Retina (tissue), 1 donor: ENCODE measurements around the gene CARD14.
"Not testable (repeated sequence)": the region's sequence is repeated elsewhere in the genome, so short reads cannot be mapped to it uniquely, and the experiment has no call there.

Source experiments
- DNase-seq: peaks from one replicate; pipeline ENCODE4 v3.0.0-alpha.2; 2016

CARD14 gene

GRCh38 chr17:80151333-80151732 lies 18.5 kb upstream of the CARD14 start:
- no peak for DNase-seq

- DNase-seq: no peak
Observed at GRCh38 chr17:80152081-80152702, 17.6 kb upstream of the CARD14 start.

GRCh38 chr17:80153004-80153403 lies 16.8 kb upstream of the CARD14 start:
- DNase-seq: no peak

- no peak for DNase-seq
Observed at GRCh38 chr17:80154166-80154565, 15.7 kb upstream of the CARD14 start.

GRCh38 chr17:80155600-80155999 lies 14.2 kb upstream of the CARD14 start:
- not testable (repeated sequence) for DNase-seq

GRCh38 chr17:80158846-80159245 lies 11.0 kb upstream of the CARD14 start:
- DNase-seq: no peak

GRCh38 chr17:80160536-80160935 lies 9.3 kb upstream of the CARD14 start:
- DNase-seq: no peak

GRCh38 chr17:80163336-80163735 lies 6.5 kb upstream of the CARD14 start:
- DNase-seq: no peak

- no peak for DNase-seq
Observed at GRCh38 chr17:80164185-80164584, 5.6 kb upstream of the CARD14 start.

GRCh38 chr17:80166446-80166845 lies 3.4 kb upstream of the CARD14 start:
- DNase-seq: no peak

GRCh38 chr17:80168371-80168770 lies 1.5 kb upstream of the CARD14 start:
- DNase-seq: no peak

- DNase-seq: no peak
Observed at GRCh38 chr17:80169107-80169506, 723 bp upstream of the CARD14 start.

GRCh38 chr17:80171681-80172080 lies 1.9 kb downstream of the CARD14 start:
- DNase-seq: no peak

- no peak for DNase-seq
Observed at GRCh38 chr17:80173126-80173525, 3.3 kb downstream of the CARD14 start.

GRCh38 chr17:80173916-80174315 lies 4.1 kb downstream of the CARD14 start:
- no peak for DNase-seq

GRCh38 chr17:80176757-80177156 lies 6.9 kb downstream of the CARD14 start:
- DNase-seq: no peak

GRCh38 chr17:80177986-80178595 lies 8.3 kb downstream of the CARD14 start:
- no peak for DNase-seq

GRCh38 chr17:80180192-80180591 lies 10.4 kb downstream of the CARD14 start:
- DNase-seq: no peak

GRCh38 chr17:80181431-80181830 lies 11.6 kb downstream of the CARD14 start:
- DNase-seq: no peak

GRCh38 chr17:80182118-80182844 lies 12.5 kb downstream of the CARD14 start:
- no peak for DNase-seq

- no peak for DNase-seq
Observed at GRCh38 chr17:80182845-80183223, 13.0 kb downstream of the CARD14 start.

- peak; percentile 53 for DNase-seq
Observed at GRCh38 chr17:80183581-80184422, 14.0 kb downstream of the CARD14 start.

- no peak for DNase-seq
Observed at GRCh38 chr17:80184423-80184714, 14.5 kb downstream of the CARD14 start.

- DNase-seq: no peak
Observed at GRCh38 chr17:80185968-80186367, 16.1 kb downstream of the CARD14 start.
